ENCODE measurements around the gene CHTF18.
"Not testable (repeated sequence)": the region's sequence is repeated elsewhere in the genome, so short reads cannot be mapped to it uniquely, and the experiment has no call there.

Gene CHTF18

GRCh38 chr16:747978-748746, 40.3 kb upstream of the CHTF18 start:
- Histone ChIP-seq H3K27ac (ENCODE audit: low read depth, low read length) (no peak overlapping the region), H3K4me1 (ENCODE audit: control insufficient read depth, insufficient read depth, low read length) (peaks cover 19% of the 10 kb centered on the region), H3K36me3 (ENCODE audit: control insufficient read depth, insufficient read depth, low read length) (no peaks in the 10 kb centered on the region), H3K9ac (ENCODE audit: low read depth, low read length) (no peak overlapping the region), H3K9me3 (ENCODE audit: control insufficient read depth, insufficient read depth, low read length) (no peaks in the 10 kb centered on the region), H3K4me3 (ENCODE audit: low read depth, low read length) (no peak overlapping the region), H3K27me3 (ENCODE audit: control insufficient read depth, insufficient read depth, low read length) (no peaks in the 10 kb centered on the region)

- H3K4me1 ChIP-seq (ENCODE audit: control insufficient read depth, insufficient read depth, low read length) = peaks cover 19% of the 10 kb centered on the region
Observed at GRCh38 chr16:749010-749409, 39.4 kb upstream of the CHTF18 start.

GRCh38 chr16:750485-750884, 37.9 kb upstream of the CHTF18 start:
- H3K9me3 ChIP-seq (ENCODE audit: control insufficient read depth, insufficient read depth, low read length) = no peaks in the 10 kb centered on the region
- H3K27ac ChIP-seq (ENCODE audit: low read depth, low read length) = no peak overlapping the region
- no peak overlapping the region for H3K4me3 ChIP-seq (ENCODE audit: low read depth, low read length)
- H3K27me3 ChIP-seq (ENCODE audit: control insufficient read depth, insufficient read depth, low read length) = no peaks in the 10 kb centered on the region
- peaks cover 19% of the 10 kb centered on the region for H3K4me1 ChIP-seq (ENCODE audit: control insufficient read depth, insufficient read depth, low read length)
- H3K9ac ChIP-seq (ENCODE audit: low read depth, low read length) = no peak overlapping the region
- no peaks in the 10 kb centered on the region for H3K36me3 ChIP-seq (ENCODE audit: control insufficient read depth, insufficient read depth, low read length)

More at GRCh38 chr16:749010-749409, 39.4 kb upstream of the CHTF18 start:
- Histone ChIP-seq H3K27ac (ENCODE audit: low read depth, low read length) (no peak overlapping the region), H3K4me3 (ENCODE audit: low read depth, low read length) (no peak overlapping the region), H3K9ac (ENCODE audit: low read depth, low read length) (no peak overlapping the region), H3K36me3 (ENCODE audit: control insufficient read depth, insufficient read depth, low read length) (no peaks in the 10 kb centered on the region), H3K9me3 (ENCODE audit: control insufficient read depth, insufficient read depth, low read length) (no peaks in the 10 kb centered on the region), H3K27me3 (ENCODE audit: control insufficient read depth, insufficient read depth, low read length) (no peaks in the 10 kb centered on the region)

GRCh38 chr16:751152-752006, 37.0 kb upstream of the CHTF18 start:
- Histone ChIP-seq H3K36me3 (ENCODE audit: control insufficient read depth, insufficient read depth, low read length) (no peaks in the 10 kb centered on the region), H3K27ac (ENCODE audit: low read depth, low read length) (peak overlapping the region; percentile 33), H3K9me3 (ENCODE audit: control insufficient read depth, insufficient read depth, low read length) (no peaks in the 10 kb centered on the region; the same call in 1 of the 2 replicates), H3K27me3 (ENCODE audit: control insufficient read depth, insufficient read depth, low read length) (no peaks in the 10 kb centered on the region), H3K4me3 (ENCODE audit: low read depth, low read length) (no peak overlapping the region), H3K4me1 (ENCODE audit: control insufficient read depth, insufficient read depth, low read length) (peaks cover 19% of the 10 kb centered on the region), H3K9ac (ENCODE audit: low read depth, low read length) (no peak overlapping the region)

- H3K4me3 ChIP-seq (ENCODE audit: low read depth, low read length) = no peak overlapping the region
- peak overlapping the region; percentile 33 for H3K27ac ChIP-seq (ENCODE audit: low read depth, low read length)
- H3K36me3 ChIP-seq (ENCODE audit: control insufficient read depth, insufficient read depth, low read length) = no peaks in the 10 kb centered on the region
- no peak overlapping the region for H3K9ac ChIP-seq (ENCODE audit: low read depth, low read length)
- peaks cover 19% of the 10 kb centered on the region for H3K4me1 ChIP-seq (ENCODE audit: control insufficient read depth, insufficient read depth, low read length)
- H3K27me3 ChIP-seq (ENCODE audit: control insufficient read depth, insufficient read depth, low read length) = no peaks in the 10 kb centered on the region
- H3K9me3 ChIP-seq (ENCODE audit: control insufficient read depth, insufficient read depth, low read length) = no peaks in the 10 kb centered on the region; the same call in 1 of the 2 replicates
Observed at GRCh38 chr16:752007-752312, 36.5 kb upstream of the CHTF18 start.

GRCh38 chr16:754121-754607, 34.3 kb upstream of the CHTF18 start:
- H3K36me3 ChIP-seq (ENCODE audit: control insufficient read depth, insufficient read depth, low read length); H3K4me3 ChIP-seq (ENCODE audit: low read depth, low read length); H3K9ac ChIP-seq (ENCODE audit: low read depth, low read length); H3K27me3 ChIP-seq (ENCODE audit: control insufficient read depth, insufficient read depth, low read length); H3K27ac ChIP-seq (ENCODE audit: low read depth, low read length); H3K9me3 ChIP-seq (ENCODE audit: control insufficient read depth, insufficient read depth, low read length): not testable (repeated sequence)
- H3K4me1 ChIP-seq (ENCODE audit: control insufficient read depth, insufficient read depth, low read length) = peaks cover 19% of the 10 kb centered on the region

GRCh38 chr16:754656-755055, 33.8 kb upstream of the CHTF18 start:
- Histone ChIP-seq H3K27me3 (ENCODE audit: control insufficient read depth, insufficient read depth, low read length) (no peaks in the 10 kb centered on the region), H3K9me3 (ENCODE audit: control insufficient read depth, insufficient read depth, low read length) (no peaks in the 10 kb centered on the region; the same call in 1 of the 2 replicates), H3K36me3 (ENCODE audit: control insufficient read depth, insufficient read depth, low read length) (no peaks in the 10 kb centered on the region), H3K9ac (ENCODE audit: low read depth, low read length) (no peak overlapping the region), H3K4me1 (ENCODE audit: control insufficient read depth, insufficient read depth, low read length) (peaks cover 19% of the 10 kb centered on the region), H3K4me3 (ENCODE audit: low read depth, low read length) (no peak overlapping the region), H3K27ac (ENCODE audit: low read depth, low read length) (no peak overlapping the region)

GRCh38 chr16:756428-756827, 32.0 kb upstream of the CHTF18 start:
- H3K9me3 ChIP-seq (ENCODE audit: control insufficient read depth, insufficient read depth, low read length) = no peaks in the 10 kb centered on the region; the same call in 1 of the 2 replicates
- no peaks in the 10 kb centered on the region for H3K36me3 ChIP-seq (ENCODE audit: control insufficient read depth, insufficient read depth, low read length)
- no peak overlapping the region for H3K4me3 ChIP-seq (ENCODE audit: low read depth, low read length)
- no peak overlapping the region for H3K27ac ChIP-seq (ENCODE audit: low read depth, low read length)
- no peaks in the 10 kb centered on the region for H3K27me3 ChIP-seq (ENCODE audit: control insufficient read depth, insufficient read depth, low read length)
- H3K4me1 ChIP-seq (ENCODE audit: control insufficient read depth, insufficient read depth, low read length) = peaks cover 12% of the 10 kb centered on the region
- H3K9ac ChIP-seq (ENCODE audit: low read depth, low read length) = no peak overlapping the region

- no peaks in the 10 kb centered on the region for H3K36me3 ChIP-seq (ENCODE audit: control insufficient read depth, insufficient read depth, low read length)
- no peaks in the 10 kb centered on the region; the same call in 1 of the 2 replicates for H3K9me3 ChIP-seq (ENCODE audit: control insufficient read depth, insufficient read depth, low read length)
- H3K4me3 ChIP-seq (ENCODE audit: low read depth, low read length) = no peak overlapping the region
- no peaks in the 10 kb centered on the region for H3K27me3 ChIP-seq (ENCODE audit: control insufficient read depth, insufficient read depth, low read length)
- no peak overlapping the region for H3K27ac ChIP-seq (ENCODE audit: low read depth, low read length)
- H3K4me1 ChIP-seq (ENCODE audit: control insufficient read depth, insufficient read depth, low read length) = no peaks in the 10 kb centered on the region
- no peak overlapping the region for H3K9ac ChIP-seq (ENCODE audit: low read depth, low read length)
Observed at GRCh38 chr16:759110-759910, 29.1 kb upstream of the CHTF18 start.

- no peak overlapping the region for H3K9ac ChIP-seq (ENCODE audit: low read depth, low read length)
- no peaks in the 10 kb centered on the region; the same call in 1 of the 2 replicates for H3K9me3 ChIP-seq (ENCODE audit: control insufficient read depth, insufficient read depth, low read length)
- H3K36me3 ChIP-seq (ENCODE audit: control insufficient read depth, insufficient read depth, low read length) = no peaks in the 10 kb centered on the region
- no peak overlapping the region for H3K27ac ChIP-seq (ENCODE audit: low read depth, low read length)
- H3K4me3 ChIP-seq (ENCODE audit: low read depth, low read length) = no peak overlapping the region
- no peaks in the 10 kb centered on the region for H3K4me1 ChIP-seq (ENCODE audit: control insufficient read depth, insufficient read depth, low read length)
- H3K27me3 ChIP-seq (ENCODE audit: control insufficient read depth, insufficient read depth, low read length) = no peaks in the 10 kb centered on the region
Observed at GRCh38 chr16:760065-760464, 28.4 kb upstream of the CHTF18 start.

Data from HUES48 (cell line).